GM23338 (cell line): ENCODE data around the gene NME2. TPM values are rescaled to one million over a fixed set of nuclear protein-coding genes. Genes with fewer than 3 reads are reported as not detected.
A peak's percentile ranks its signal among the peaks of the same experiment; 100 is the strongest.

Source experiments
- ATAC-seq: fragments of 200-7000 bp; cut with Tn5 transposase; 3 replicates; pipeline ENCODE4 v1.9.1; 2020
- DNase-seq: peaks from one replicate; pipeline ENCODE4 v3.0.0-alpha.2; 2015; ENCODE audit warnings: low spot score
- H2AFZ ChIP-seq: fragments of 200-600 bp; sonication (generic); 2 replicates; pipeline ENCODE4 v1.8.0; 2016; ENCODE audit warnings: antibody characterized with exemption, mild to moderate bottlenecking, moderate library complexity
- H3F3A ChIP-seq: fragments of 200-600 bp; sonication (generic); replicated peaks from 2 replicates; pipeline ENCODE4 v1.8.0; 2017; ENCODE audit warnings: antibody characterized with exemption, mixed run types, low read depth
- H3K27ac ChIP-seq: fragments of 200-600 bp; sonication (generic); 2 replicates; pipeline ENCODE4 v1.6.1; 2016; ENCODE audit warnings: low read depth
- H3K27me3 ChIP-seq: fragments of 200-600 bp; sonication (generic); 2 replicates; pipeline ENCODE4 v1.8.0; 2016; ENCODE audit warnings: mild to moderate bottlenecking, mixed run types, moderate library complexity; ENCODE audit not compliant: insufficient read depth
- H3K36me3 ChIP-seq: fragments of 200-600 bp; sonication (generic); 2 replicates; pipeline ENCODE4 v1.8.0; 2016; ENCODE audit warnings: mild to moderate bottlenecking; ENCODE audit not compliant: insufficient read depth
- H3K4me1 ChIP-seq: fragments of 200-600 bp; sonication (generic); 2 replicates; pipeline ENCODE4 v1.8.0; 2016; ENCODE audit warnings: mild to moderate bottlenecking, moderate library complexity; ENCODE audit not compliant: insufficient read depth
- H3K4me2 ChIP-seq: fragments of 200-600 bp; sonication (generic); 2 replicates; pipeline ENCODE4 v1.7.1; 2017; ENCODE audit warnings: mixed run types
- H3K4me3 ChIP-seq: fragments of 200-600 bp; sonication (generic); 2 replicates; pipeline ENCODE4 v1.6.1; 2016; ENCODE audit warnings: mixed run types
- H3K79me2 ChIP-seq: fragments of 200-600 bp; sonication (generic); replicated peaks from 2 replicates; pipeline ENCODE4 v1.8.0; 2017; ENCODE audit warnings: mild to moderate bottlenecking; ENCODE audit not compliant: insufficient read depth
- H3K9me2 ChIP-seq: fragments of 200-600 bp; sonication (generic); 2 replicates; pipeline ENCODE4 v1.8.0; 2017; ENCODE audit not compliant: insufficient read depth
- H4K20me1 ChIP-seq: fragments of 200-600 bp; sonication (generic); replicated peaks from 2 replicates; pipeline ENCODE4 v1.8.0; 2017; ENCODE audit warnings: mild to moderate bottlenecking; ENCODE audit not compliant: insufficient read depth
- H3K27ac Mint-ChIP-seq: 2 replicates; pipeline ENCODE4 v1.8.0; 2020; ENCODE audit warnings: inconsistent platforms, mild to moderate bottlenecking, moderate library complexity, mixed read lengths
- H3K27me3 Mint-ChIP-seq: 3 replicates; pipeline ENCODE4 v1.8.0; 2022; ENCODE audit warnings: low read depth, mild to moderate bottlenecking, moderate library complexity, mixed read lengths, inconsistent platforms; ENCODE audit not compliant: insufficient read depth, poor library complexity
- H3K36me3 Mint-ChIP-seq: 3 replicates; pipeline ENCODE4 v1.8.0; 2021; ENCODE audit warnings: low read depth, mild to moderate bottlenecking, inconsistent platforms, moderate library complexity, mixed read lengths
- H3K4me1 Mint-ChIP-seq: 3 replicates; pipeline ENCODE4 v1.8.0; 2020; ENCODE audit warnings: mild to moderate bottlenecking, inconsistent platforms, mixed read lengths
- H3K4me3 Mint-ChIP-seq: 3 replicates; pipeline ENCODE4 v1.8.0; 2021; ENCODE audit warnings: moderate library complexity, mild to moderate bottlenecking, inconsistent platforms, mixed read lengths
- H3K9me3 Mint-ChIP-seq: 3 replicates; pipeline ENCODE4 v1.8.0; 2020; ENCODE audit warnings: moderate library complexity, mild to moderate bottlenecking, inconsistent platforms, mixed read lengths
- CREB1 ChIP-seq: fragments of 250-450 bp; sonication (Bioruptor Pico); IDR thresholded peaks from 2 replicates; pipeline ENCODE4 v1.5.0; 2020; ENCODE audit warnings: low read depth, mild to moderate bottlenecking, moderate library complexity
- JUNB ChIP-seq: IDR thresholded peaks from one replicate; pipeline ENCODE4 v1.6.1; 2016; ENCODE audit warnings: antibody characterized with exemption; ENCODE audit not compliant: unreplicated experiment
- NANOG ChIP-seq: IDR thresholded peaks from 2 replicates; pipeline ENCODE4 v1.6.1; 2016; ENCODE audit warnings: antibody characterized with exemption, borderline replicate concordance
- POLR2AphosphoS5 ChIP-seq: IDR thresholded peaks from 2 replicates; pipeline ENCODE4 v1.6.1; 2016; ENCODE audit warnings: antibody characterized with exemption, low read depth
- STAT1 ChIP-seq: IDR thresholded peaks from one replicate; pipeline ENCODE4 v1.6.1; 2016; ENCODE audit warnings: antibody characterized with exemption; ENCODE audit not compliant: unreplicated experiment
- ZNF114 ChIP-seq: fragments of 250-450 bp; sonication (Bioruptor Pico); IDR thresholded peaks from 2 replicates; pipeline ENCODE4 v1.5.0; 2020; ENCODE audit warnings: mild to moderate bottlenecking, moderate library complexity
- ZNF331 ChIP-seq: fragments of 250-450 bp; sonication (Bioruptor Pico); IDR thresholded peaks from 2 replicates; pipeline ENCODE4 v1.5.0; 2020; ENCODE audit warnings: low read depth, mild to moderate bottlenecking, moderate library complexity
- polyA plus RNA-seq: library from polyadenylated mRNA; unstranded; fragments of >200 nt; fragmentation: Nextera tagmentation; extraction: Ambion mirVana; gene quantifications from 2 replicates; pipeline ENCODE4 v1.2.1, GENCODE V29; 2016
- total RNA-seq: library from RNA; depleted of rRNA; stranded (reverse); fragments of >200 nt; shearing (Covaris generic); gene quantifications from 2 replicates; pipeline ENCODE4 v1.2.3, GENCODE V29; 2014
- TF ChIP-seq, protein P1 (sequence below), 2 experiments: fragments of 200-600 bp in 1 of 2; sonication (generic) in 1 of 2; conservative IDR thresholded peaks; 2 replicates each; pipeline versions ENCODE4 v1.5.1 to v1.6.1; 2016 to 2017; ENCODE audit warnings: antibody characterized with exemption in 2 of 2, low read depth in 2 of 2, mild to moderate bottlenecking in 2 of 2, moderate library complexity in 1 of 2
- TF ChIP-seq, protein P2 (sequence below): IDR thresholded peaks from one replicate; pipeline ENCODE4 v1.6.1; 2018; ENCODE audit warnings: antibody characterized with exemption; ENCODE audit not compliant: unreplicated experiment
- TF ChIP-seq, protein P3 (sequence below): IDR thresholded peaks from 2 replicates; pipeline ENCODE4 v1.6.1; 2016; ENCODE audit warnings: antibody characterized with exemption

NME2 gene
- total and polyA plus RNA-seq, 2 experiments from 2014 or later = 667 to 939 TPM

DNA sequence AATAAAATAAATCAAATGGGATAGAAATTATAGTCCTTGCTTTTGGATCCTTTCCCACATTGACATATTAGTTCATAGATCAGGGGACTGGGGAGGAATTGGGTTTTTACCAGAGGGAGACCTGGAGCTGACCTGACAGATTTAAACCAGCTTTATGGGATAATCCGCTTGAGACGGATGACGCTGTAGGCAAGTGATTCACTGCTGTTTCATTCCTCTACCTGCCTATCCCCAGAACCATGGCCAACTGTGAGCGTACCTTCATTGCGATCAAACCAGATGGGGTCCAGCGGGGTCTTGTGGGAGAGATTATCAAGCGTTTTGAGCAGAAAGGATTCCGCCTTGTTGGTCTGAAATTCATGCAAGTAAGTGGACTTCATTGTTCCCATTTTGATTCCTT, 10.8 kb upstream of the NME2 start:
- no peaks in the 10 kb centered on the region for H3K27me3 Mint-ChIP-seq
- Histone ChIP-seq H3K27ac (0 out of 2 replicates have a peak overlapping the region, but pooled peaks have one; percentile 19), H4K20me1 (peaks cover 25% of the 10 kb centered on the region), H3K9me2 (no peaks in the 10 kb centered on the region), H3K27me3 (no peaks in the 10 kb centered on the region), H3K4me1 (peaks cover 7% of the 10 kb centered on the region; the same call in 1 of the 2 replicates), H3K4me2 (peak overlapping the region; percentile 99; the same call in 1 of the 2 replicates), H3K36me3 (peaks cover 28% of the 10 kb centered on the region), H2AFZ (no peak overlapping the region), H3K4me3 (peak overlapping the region; percentile 96; the same call in 1 of the 2 replicates), H3K79me2 (peaks cover 63% of the 10 kb centered on the region), H3F3A (peaks cover 5% of the 10 kb centered on the region; the same call in 1 of the 2 replicates)
- DNase-seq (no peak), ATAC-seq (no peak)
- H3K4me1 Mint-ChIP-seq = no peaks in the 10 kb centered on the region; the same call in 1 of the 3 replicates
- TF ChIP-seq NANOG (no peak), JUNB (no peak), ZNF114 (CRISPR knock-in tag) (no peak), ZNF331 (CRISPR knock-in tag) (no peak)
- TF ChIP-seq, protein P1, sequence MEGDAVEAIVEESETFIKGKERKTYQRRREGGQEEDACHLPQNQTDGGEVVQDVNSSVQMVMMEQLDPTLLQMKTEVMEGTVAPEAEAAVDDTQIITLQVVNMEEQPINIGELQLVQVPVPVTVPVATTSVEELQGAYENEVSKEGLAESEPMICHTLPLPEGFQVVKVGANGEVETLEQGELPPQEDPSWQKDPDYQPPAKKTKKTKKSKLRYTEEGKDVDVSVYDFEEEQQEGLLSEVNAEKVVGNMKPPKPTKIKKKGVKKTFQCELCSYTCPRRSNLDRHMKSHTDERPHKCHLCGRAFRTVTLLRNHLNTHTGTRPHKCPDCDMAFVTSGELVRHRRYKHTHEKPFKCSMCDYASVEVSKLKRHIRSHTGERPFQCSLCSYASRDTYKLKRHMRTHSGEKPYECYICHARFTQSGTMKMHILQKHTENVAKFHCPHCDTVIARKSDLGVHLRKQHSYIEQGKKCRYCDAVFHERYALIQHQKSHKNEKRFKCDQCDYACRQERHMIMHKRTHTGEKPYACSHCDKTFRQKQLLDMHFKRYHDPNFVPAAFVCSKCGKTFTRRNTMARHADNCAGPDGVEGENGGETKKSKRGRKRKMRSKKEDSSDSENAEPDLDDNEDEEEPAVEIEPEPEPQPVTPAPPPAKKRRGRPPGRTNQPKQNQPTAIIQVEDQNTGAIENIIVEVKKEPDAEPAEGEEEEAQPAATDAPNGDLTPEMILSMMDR (conservative IDR thresholded peaks at IDR 0.05; ENCODE audit: low read depth in 2 of 2) = no peak
- no peak overlapping the region for H3K27ac Mint-ChIP-seq
- H3K4me3 Mint-ChIP-seq = no peak overlapping the region; the same call in none of the 3 replicates
- H3K36me3 Mint-ChIP-seq = peaks cover 51% of the 10 kb centered on the region
- H3K9me3 Mint-ChIP-seq = no peaks in the 10 kb centered on the region

DNA sequence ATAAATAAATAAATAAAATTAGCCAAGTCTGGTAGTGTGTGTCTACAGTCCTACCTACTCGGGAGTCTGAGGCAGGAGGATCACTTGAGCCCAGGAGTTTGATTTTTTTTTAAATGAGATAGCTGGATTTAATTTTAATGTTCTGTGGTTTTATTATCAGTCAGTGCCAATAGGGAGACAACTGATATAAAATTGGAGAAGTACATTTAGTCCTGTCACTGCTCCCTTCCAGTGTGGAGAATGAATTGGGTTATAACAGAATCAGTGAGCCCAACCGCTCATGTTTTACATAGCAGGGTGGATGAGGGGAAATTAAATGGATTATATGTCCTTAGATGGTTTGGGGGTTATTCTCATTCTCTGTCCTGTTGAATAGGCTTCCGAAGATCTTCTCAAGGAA, 6.6 kb upstream of the NME2 start:
- peaks cover 52% of the 10 kb centered on the region for H3K79me2 ChIP-seq
- H3K9me2 ChIP-seq = no peaks in the 10 kb centered on the region
- DNase-seq = no peak
- no peak overlapping the region for H3K4me3 ChIP-seq
- peaks cover 5% of the 10 kb centered on the region for H3F3A ChIP-seq
- no peak for ATAC-seq
- H4K20me1 ChIP-seq = peaks cover 41% of the 10 kb centered on the region
- H3K27ac Mint-ChIP-seq = no peak overlapping the region
- H3K36me3 Mint-ChIP-seq = peaks cover 83% of the 10 kb centered on the region
- no peak overlapping the region for H3K27ac ChIP-seq
- H2AFZ ChIP-seq = no peak overlapping the region
- no peaks in the 10 kb centered on the region for H3K27me3 Mint-ChIP-seq
- H3K4me1 Mint-ChIP-seq = no peaks in the 10 kb centered on the region; the same call in 2 of the 3 replicates
- no peaks in the 10 kb centered on the region for H3K9me3 Mint-ChIP-seq
- no peak overlapping the region for H3K4me3 Mint-ChIP-seq
- peaks cover 55% of the 10 kb centered on the region for H3K36me3 ChIP-seq
- H3K27me3 ChIP-seq = no peaks in the 10 kb centered on the region
- H3K4me1 ChIP-seq = peaks cover 4% of the 10 kb centered on the region; the same call in 1 of the 2 replicates
- no peak overlapping the region for H3K4me2 ChIP-seq
- TF ChIP-seq, protein P2, sequence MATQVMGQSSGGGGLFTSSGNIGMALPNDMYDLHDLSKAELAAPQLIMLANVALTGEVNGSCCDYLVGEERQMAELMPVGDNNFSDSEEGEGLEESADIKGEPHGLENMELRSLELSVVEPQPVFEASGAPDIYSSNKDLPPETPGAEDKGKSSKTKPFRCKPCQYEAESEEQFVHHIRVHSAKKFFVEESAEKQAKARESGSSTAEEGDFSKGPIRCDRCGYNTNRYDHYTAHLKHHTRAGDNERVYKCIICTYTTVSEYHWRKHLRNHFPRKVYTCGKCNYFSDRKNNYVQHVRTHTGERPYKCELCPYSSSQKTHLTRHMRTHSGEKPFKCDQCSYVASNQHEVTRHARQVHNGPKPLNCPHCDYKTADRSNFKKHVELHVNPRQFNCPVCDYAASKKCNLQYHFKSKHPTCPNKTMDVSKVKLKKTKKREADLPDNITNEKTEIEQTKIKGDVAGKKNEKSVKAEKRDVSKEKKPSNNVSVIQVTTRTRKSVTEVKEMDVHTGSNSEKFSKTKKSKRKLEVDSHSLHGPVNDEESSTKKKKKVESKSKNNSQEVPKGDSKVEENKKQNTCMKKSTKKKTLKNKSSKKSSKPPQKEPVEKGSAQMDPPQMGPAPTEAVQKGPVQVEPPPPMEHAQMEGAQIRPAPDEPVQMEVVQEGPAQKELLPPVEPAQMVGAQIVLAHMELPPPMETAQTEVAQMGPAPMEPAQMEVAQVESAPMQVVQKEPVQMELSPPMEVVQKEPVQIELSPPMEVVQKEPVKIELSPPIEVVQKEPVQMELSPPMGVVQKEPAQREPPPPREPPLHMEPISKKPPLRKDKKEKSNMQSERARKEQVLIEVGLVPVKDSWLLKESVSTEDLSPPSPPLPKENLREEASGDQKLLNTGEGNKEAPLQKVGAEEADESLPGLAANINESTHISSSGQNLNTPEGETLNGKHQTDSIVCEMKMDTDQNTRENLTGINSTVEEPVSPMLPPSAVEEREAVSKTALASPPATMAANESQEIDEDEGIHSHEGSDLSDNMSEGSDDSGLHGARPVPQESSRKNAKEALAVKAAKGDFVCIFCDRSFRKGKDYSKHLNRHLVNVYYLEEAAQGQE = no peak
- TF ChIP-seq CREB1 (CRISPR knock-in tag) = no peak
- TF ChIP-seq, protein P1 (conservative IDR thresholded peaks at IDR 0.05; ENCODE audit: low read depth in 2 of 2) = no peak
- TF ChIP-seq STAT1 = no peak
- no peak for TF ChIP-seq POLR2AphosphoS5
- TF ChIP-seq, protein P3, sequence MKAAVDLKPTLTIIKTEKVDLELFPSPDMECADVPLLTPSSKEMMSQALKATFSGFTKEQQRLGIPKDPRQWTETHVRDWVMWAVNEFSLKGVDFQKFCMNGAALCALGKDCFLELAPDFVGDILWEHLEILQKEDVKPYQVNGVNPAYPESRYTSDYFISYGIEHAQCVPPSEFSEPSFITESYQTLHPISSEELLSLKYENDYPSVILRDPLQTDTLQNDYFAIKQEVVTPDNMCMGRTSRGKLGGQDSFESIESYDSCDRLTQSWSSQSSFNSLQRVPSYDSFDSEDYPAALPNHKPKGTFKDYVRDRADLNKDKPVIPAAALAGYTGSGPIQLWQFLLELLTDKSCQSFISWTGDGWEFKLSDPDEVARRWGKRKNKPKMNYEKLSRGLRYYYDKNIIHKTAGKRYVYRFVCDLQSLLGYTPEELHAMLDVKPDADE = no peak
